ENCODE measurements around the gene ARHGEF7.

DNA sequence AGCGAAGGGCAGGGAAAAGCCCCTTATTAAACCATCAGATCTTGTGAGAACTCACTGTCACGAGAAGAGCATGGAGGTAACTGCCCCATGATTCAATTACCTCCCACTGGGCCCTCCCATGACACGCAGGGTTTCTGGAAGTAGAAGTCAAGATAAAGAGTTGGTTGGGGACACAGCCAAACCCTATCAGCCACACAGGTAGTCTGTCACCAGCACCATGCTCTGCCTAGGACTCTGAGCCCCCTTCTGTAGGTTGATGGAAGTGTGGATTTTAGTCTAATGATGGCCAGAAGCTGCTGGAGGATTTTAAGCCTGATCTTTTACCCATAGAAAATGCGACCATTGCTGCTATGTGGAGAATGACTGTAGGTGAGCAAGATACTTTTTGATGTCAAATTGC lies 60.8 kb downstream of the ARHGEF7 start:
- TF ChIP-seq, protein P1, sequence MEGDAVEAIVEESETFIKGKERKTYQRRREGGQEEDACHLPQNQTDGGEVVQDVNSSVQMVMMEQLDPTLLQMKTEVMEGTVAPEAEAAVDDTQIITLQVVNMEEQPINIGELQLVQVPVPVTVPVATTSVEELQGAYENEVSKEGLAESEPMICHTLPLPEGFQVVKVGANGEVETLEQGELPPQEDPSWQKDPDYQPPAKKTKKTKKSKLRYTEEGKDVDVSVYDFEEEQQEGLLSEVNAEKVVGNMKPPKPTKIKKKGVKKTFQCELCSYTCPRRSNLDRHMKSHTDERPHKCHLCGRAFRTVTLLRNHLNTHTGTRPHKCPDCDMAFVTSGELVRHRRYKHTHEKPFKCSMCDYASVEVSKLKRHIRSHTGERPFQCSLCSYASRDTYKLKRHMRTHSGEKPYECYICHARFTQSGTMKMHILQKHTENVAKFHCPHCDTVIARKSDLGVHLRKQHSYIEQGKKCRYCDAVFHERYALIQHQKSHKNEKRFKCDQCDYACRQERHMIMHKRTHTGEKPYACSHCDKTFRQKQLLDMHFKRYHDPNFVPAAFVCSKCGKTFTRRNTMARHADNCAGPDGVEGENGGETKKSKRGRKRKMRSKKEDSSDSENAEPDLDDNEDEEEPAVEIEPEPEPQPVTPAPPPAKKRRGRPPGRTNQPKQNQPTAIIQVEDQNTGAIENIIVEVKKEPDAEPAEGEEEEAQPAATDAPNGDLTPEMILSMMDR (IDR thresholded peaks at IDR 0.05): no peak
- TF ChIP-seq POLR2A (IDR thresholded peaks at IDR 0.05): no peak

All from lower leg skin (tissue), 3 donors.